Measurements from ENCODE around the gene NELL1. TPM values are rescaled to one million over a fixed set of nuclear protein-coding genes. Genes with fewer than 3 reads are reported as not detected.

The NELL1 gene
- total RNA-seq, 1 donor from 2014 or later: 0.45 TPM

DNA sequence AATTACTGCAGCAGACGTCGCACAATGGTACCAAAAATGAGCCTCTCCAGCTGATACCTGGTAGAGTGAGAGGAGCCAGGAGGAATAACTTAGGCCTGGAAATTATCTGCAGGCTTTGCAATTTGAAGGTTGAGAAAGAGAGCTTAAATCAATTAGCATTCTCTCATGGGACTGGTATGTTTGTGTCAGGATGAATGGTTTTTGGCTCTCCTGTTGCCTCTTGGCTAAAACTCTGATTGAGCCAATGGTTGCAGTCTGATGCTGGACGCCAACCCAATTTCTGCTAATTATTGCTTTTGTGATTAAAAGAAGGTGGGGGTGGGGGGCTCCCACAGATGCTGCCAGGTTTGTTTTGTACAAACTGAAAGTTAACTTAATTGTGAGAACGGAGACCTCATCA is 12.5 kb upstream of the NELL1 start:
- Histone ChIP-seq H3K27me3 (ENCODE audit: insufficient read depth, low read length) (no peaks in the 10 kb centered on the region), H3K9ac (ENCODE audit: low read length) (no peak overlapping the region), H4K20me1 (ENCODE audit: insufficient read depth, low read length) (no peaks in the 10 kb centered on the region), H3K79me2 (ENCODE audit: insufficient read depth, low read length) (no peaks in the 10 kb centered on the region), H3K4me2 (ENCODE audit: low read length) (no peak overlapping the region), H3K4me3 (ENCODE audit: insufficient read depth, low read depth, low read length) (no peak overlapping the region), H3K36me3 (ENCODE audit: insufficient read depth, low read length) (no peaks in the 10 kb centered on the region), H3K27ac (ENCODE audit: low read depth, low read length) (no peak overlapping the region), H3K4me1 (ENCODE audit: insufficient read depth, low read length) (no peaks in the 10 kb centered on the region), H3K9me3 (ENCODE audit: insufficient read depth, low read depth, low read length) (no peaks in the 10 kb centered on the region), H2AFZ (ENCODE audit: low read depth, low read length) (no peak overlapping the region)
- Mint-ChIP-seq H3K4me1 (ENCODE audit: low read depth, unreplicated experiment) (no peaks in the 10 kb centered on the region), H3K4me3 (ENCODE audit: unreplicated experiment) (no peak overlapping the region), H3K36me3 (ENCODE audit: low read depth, unreplicated experiment) (no peaks in the 10 kb centered on the region), H3K9me3 (ENCODE audit: unreplicated experiment) (no peaks in the 10 kb centered on the region), H3K27ac (ENCODE audit: unreplicated experiment) (no peak overlapping the region), H3K27me3 (ENCODE audit: low read depth, unreplicated experiment) (peaks cover 31% of the 10 kb centered on the region)
- FAIRE-seq: no peak
- DNase-seq (ENCODE audit: low read depth): no peak
- TF ChIP-seq EZH2 (IDR thresholded peaks at IDR 0.05; ENCODE audit: insufficient read depth, low read length): no peak
- TF ChIP-seq, protein P1, sequence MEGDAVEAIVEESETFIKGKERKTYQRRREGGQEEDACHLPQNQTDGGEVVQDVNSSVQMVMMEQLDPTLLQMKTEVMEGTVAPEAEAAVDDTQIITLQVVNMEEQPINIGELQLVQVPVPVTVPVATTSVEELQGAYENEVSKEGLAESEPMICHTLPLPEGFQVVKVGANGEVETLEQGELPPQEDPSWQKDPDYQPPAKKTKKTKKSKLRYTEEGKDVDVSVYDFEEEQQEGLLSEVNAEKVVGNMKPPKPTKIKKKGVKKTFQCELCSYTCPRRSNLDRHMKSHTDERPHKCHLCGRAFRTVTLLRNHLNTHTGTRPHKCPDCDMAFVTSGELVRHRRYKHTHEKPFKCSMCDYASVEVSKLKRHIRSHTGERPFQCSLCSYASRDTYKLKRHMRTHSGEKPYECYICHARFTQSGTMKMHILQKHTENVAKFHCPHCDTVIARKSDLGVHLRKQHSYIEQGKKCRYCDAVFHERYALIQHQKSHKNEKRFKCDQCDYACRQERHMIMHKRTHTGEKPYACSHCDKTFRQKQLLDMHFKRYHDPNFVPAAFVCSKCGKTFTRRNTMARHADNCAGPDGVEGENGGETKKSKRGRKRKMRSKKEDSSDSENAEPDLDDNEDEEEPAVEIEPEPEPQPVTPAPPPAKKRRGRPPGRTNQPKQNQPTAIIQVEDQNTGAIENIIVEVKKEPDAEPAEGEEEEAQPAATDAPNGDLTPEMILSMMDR (IDR thresholded peaks at IDR 0.05; ENCODE audit: insufficient read depth, low read depth, low read length): no peak

DNA sequence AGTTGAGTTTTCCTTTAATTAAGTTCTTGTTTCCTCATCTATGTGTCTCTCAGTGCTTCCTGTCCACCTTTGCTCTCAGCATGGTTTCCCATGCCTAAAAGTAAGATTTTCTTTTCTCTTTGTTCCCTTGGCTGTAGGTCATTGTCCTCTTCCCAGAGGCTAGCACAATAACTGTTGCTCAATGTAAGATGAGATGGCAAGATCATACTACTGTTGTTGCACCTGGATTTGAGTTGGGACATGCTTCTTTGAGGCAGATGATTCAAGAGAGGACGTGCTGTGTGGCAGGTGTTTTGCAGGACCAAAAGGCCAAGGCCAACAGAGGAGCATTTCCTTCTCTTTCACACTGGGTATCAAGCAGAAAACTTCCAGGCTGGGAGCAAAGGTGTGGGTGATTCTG is 11.3 kb upstream of the NELL1 start:
- DNase-seq (ENCODE audit: low read depth) (no peak), FAIRE-seq (no peak)
- Mint-ChIP-seq H3K4me3 (ENCODE audit: unreplicated experiment) (no peak overlapping the region), H3K27ac (ENCODE audit: unreplicated experiment) (no peak overlapping the region), H3K27me3 (ENCODE audit: low read depth, unreplicated experiment) (peaks cover 20% of the 10 kb centered on the region), H3K9me3 (ENCODE audit: unreplicated experiment) (no peaks in the 10 kb centered on the region), H3K4me1 (ENCODE audit: low read depth, unreplicated experiment) (no peaks in the 10 kb centered on the region), H3K36me3 (ENCODE audit: low read depth, unreplicated experiment) (no peaks in the 10 kb centered on the region)
- H3K79me2 ChIP-seq (ENCODE audit: insufficient read depth, low read length): no peaks in the 10 kb centered on the region
- no peak overlapping the region for H3K27ac ChIP-seq (ENCODE audit: low read depth, low read length)
- no peaks in the 10 kb centered on the region for H3K9me3 ChIP-seq (ENCODE audit: insufficient read depth, low read depth, low read length)
- no peaks in the 10 kb centered on the region for H3K36me3 ChIP-seq (ENCODE audit: insufficient read depth, low read length)
- H3K9ac ChIP-seq (ENCODE audit: low read length): no peak overlapping the region
- TF ChIP-seq, protein P1 (IDR thresholded peaks at IDR 0.05; ENCODE audit: insufficient read depth, low read depth, low read length): no peak
- no peak for TF ChIP-seq EZH2 (IDR thresholded peaks at IDR 0.05; ENCODE audit: insufficient read depth, low read length)
- no peak overlapping the region for H2AFZ ChIP-seq (ENCODE audit: low read depth, low read length)
- no peaks in the 10 kb centered on the region for H3K4me1 ChIP-seq (ENCODE audit: insufficient read depth, low read length)
- H3K4me2 ChIP-seq (ENCODE audit: low read length): no peak overlapping the region
- no peak overlapping the region for H3K4me3 ChIP-seq (ENCODE audit: insufficient read depth, low read depth, low read length)
- H4K20me1 ChIP-seq (ENCODE audit: insufficient read depth, low read length): no peaks in the 10 kb centered on the region
- H3K27me3 ChIP-seq (ENCODE audit: insufficient read depth, low read length): no peaks in the 10 kb centered on the region

DNA sequence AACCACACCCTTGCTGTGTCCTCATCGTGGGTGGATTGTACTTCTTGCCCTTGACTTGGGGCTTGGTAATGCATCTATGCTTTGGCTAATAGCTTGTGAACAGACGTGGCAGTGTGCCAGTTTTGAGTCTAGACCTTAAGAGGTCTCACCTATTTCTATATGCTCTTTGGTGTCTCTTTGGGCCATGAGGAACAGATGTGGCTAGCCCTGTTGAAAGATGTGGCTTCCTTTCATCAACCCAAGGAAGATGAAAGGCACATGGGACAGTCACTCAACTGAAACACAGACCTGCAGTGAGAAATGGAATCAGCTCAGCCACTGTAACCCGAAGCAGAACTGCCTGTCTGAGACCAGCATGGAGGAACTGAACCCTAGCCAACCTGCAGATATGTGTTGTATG is 7.9 kb upstream of the NELL1 start:
- Mint-ChIP-seq H3K9me3 (ENCODE audit: unreplicated experiment) (no peaks in the 10 kb centered on the region), H3K27me3 (ENCODE audit: low read depth, unreplicated experiment) (peaks cover 24% of the 10 kb centered on the region), H3K4me1 (ENCODE audit: low read depth, unreplicated experiment) (no peaks in the 10 kb centered on the region), H3K36me3 (ENCODE audit: low read depth, unreplicated experiment) (no peaks in the 10 kb centered on the region), H3K27ac (ENCODE audit: unreplicated experiment) (no peak overlapping the region), H3K4me3 (ENCODE audit: unreplicated experiment) (no peak overlapping the region)
- Histone ChIP-seq H3K79me2 (ENCODE audit: insufficient read depth, low read length) (no peaks in the 10 kb centered on the region), H3K4me1 (ENCODE audit: insufficient read depth, low read length) (no peaks in the 10 kb centered on the region), H3K27me3 (ENCODE audit: insufficient read depth, low read length) (no peaks in the 10 kb centered on the region), H4K20me1 (ENCODE audit: insufficient read depth, low read length) (no peaks in the 10 kb centered on the region), H3K4me3 (ENCODE audit: insufficient read depth, low read depth, low read length) (no peak overlapping the region), H2AFZ (ENCODE audit: low read depth, low read length) (no peak overlapping the region), H3K36me3 (ENCODE audit: insufficient read depth, low read length) (no peaks in the 10 kb centered on the region), H3K9me3 (ENCODE audit: insufficient read depth, low read depth, low read length) (no peaks in the 10 kb centered on the region), H3K9ac (ENCODE audit: low read length) (no peak overlapping the region), H3K4me2 (ENCODE audit: low read length) (no peak overlapping the region), H3K27ac (ENCODE audit: low read depth, low read length) (no peak overlapping the region)
- no peak for DNase-seq (ENCODE audit: low read depth)
- TF ChIP-seq, protein P1 (IDR thresholded peaks at IDR 0.05; ENCODE audit: insufficient read depth, low read depth, low read length): no peak
- TF ChIP-seq EZH2 (IDR thresholded peaks at IDR 0.05; ENCODE audit: insufficient read depth, low read length): no peak
- no peak for FAIRE-seq

Data from astrocyte (in vitro differentiated cells and primary cell).